NCI-H2081 treated with DMSO at 0.1 percent for 48 hours (cell line): ENCODE measurements around the gene RBM24.

Experiments
- DNase-seq: peaks from one replicate; lab custom pipeline; 2025; lab: John Stamatoyannopoulos, UW

The RBM24 gene

DNA sequence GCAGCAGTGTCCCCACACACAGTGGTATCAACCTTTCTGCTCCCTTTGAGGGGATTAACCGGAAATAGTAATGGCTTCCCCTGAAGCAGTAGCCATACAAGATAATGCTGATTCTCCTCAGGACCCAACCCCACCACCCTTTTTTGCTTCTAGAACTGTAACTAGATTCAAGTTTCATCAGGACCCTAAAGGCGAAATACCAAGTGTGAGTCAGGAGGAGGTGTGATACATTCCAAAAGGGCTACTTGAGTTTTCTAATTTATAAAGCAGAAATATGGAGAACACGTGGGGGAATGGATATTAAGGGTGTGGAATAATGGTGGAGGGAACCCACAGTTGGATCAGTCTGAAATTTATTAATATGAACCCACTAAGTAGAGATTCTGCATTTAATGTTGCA lies 60.7 kb downstream of the RBM24 start:
- DNase-seq, result no peak

DNA sequence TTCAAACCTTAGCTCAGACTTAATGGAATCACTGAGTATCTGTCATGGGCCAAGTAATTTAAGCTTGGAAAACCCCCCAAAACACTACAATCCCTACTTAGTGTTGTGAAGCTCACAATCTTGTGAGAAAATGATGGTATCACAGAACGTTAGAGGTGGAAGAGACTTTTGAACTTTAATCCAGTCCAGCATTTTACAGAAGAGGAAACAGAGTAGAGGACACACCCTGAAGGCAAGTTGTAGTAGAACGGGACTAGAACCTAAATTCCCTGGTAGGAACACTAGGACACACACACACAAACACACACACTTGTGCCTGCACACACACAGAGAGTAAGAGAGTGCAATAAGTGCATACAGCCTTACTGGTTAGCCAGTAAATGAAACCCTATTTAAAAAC lies 62.1 kb downstream of the RBM24 start:
- DNase-seq, result no peak
